Neuronal stem cell (in vitro differentiated cells): ENCODE measurements around the gene ZNF280A.
"Not testable (repeated sequence)": the region's sequence is repeated elsewhere in the genome, so short reads cannot be mapped to it uniquely, and the experiment has no call there.

Experiments used
- DNase-seq: peaks from one replicate; pipeline ENCODE4 v3.0.0-alpha.2; 2013; ENCODE audit warnings: low spot score
- H2AFZ ChIP-seq: one replicate; pipeline ENCODE4 v1.6.1; 2013; ENCODE audit warnings: mild to moderate bottlenecking, low read length, inconsistent platforms
- H2AK5ac ChIP-seq: 2 replicates; pipeline ENCODE4 v1.6.1; 2013; ENCODE audit warnings: low read depth, mild to moderate bottlenecking, inconsistent platforms, low read length, moderate library complexity, mixed read lengths
- H2BK120ac ChIP-seq: 2 replicates; pipeline ENCODE4 v1.6.1; 2013; ENCODE audit warnings: low read depth, mild to moderate bottlenecking, inconsistent platforms, low read length, moderate library complexity, mixed read lengths
- H2BK12ac ChIP-seq: one replicate; pipeline ENCODE4 v1.6.1; 2013; ENCODE audit warnings: low read length, inconsistent platforms
- H2BK15ac ChIP-seq: 2 replicates; pipeline ENCODE4 v1.6.1; 2013; ENCODE audit warnings: mild to moderate bottlenecking, low read length, inconsistent platforms, mixed read lengths
- H2BK5ac ChIP-seq: one replicate; pipeline ENCODE4 v1.6.1; 2013; ENCODE audit warnings: inconsistent platforms, mild to moderate bottlenecking, low read length, moderate library complexity
- H3K14ac ChIP-seq: one replicate; pipeline ENCODE4 v1.6.1; 2013; ENCODE audit warnings: low read length, inconsistent platforms
- H3K18ac ChIP-seq: 2 replicates; pipeline ENCODE4 v1.6.1; 2013; ENCODE audit warnings: low read length, inconsistent platforms
- H3K23ac ChIP-seq: 2 replicates; pipeline ENCODE4 v1.6.1; 2013; ENCODE audit warnings: low read depth, mild to moderate bottlenecking, mixed read lengths, low read length, inconsistent platforms; ENCODE audit not compliant: poor library complexity
- H3K27ac ChIP-seq: replicated peaks from 3 replicates; pipeline ENCODE4 v1.5.1; 2013; ENCODE audit warnings: low read length, inconsistent platforms
- H3K27me3 ChIP-seq, 3 experiments: 2 replicates each; pipeline ENCODE4 v1.6.1; 2013; ENCODE audit warnings: low read length in 3 of 3, mild to moderate bottlenecking in 2 of 3, inconsistent platforms in 1 of 3, low read depth in 1 of 3, mixed read lengths in 1 of 3, moderate library complexity in 1 of 3; ENCODE audit not compliant: control insufficient read depth in 3 of 3, insufficient read depth in 3 of 3
- H3K36me3 ChIP-seq, 2 donors: replicated peaks in 1 of 2; 2 replicates each; pipeline ENCODE4 v1.6.1; 2013; ENCODE audit warnings: low read length in 2 of 2; ENCODE audit not compliant: control insufficient read depth in 2 of 2, insufficient read depth in 2 of 2
- H3K4ac ChIP-seq: 2 replicates; pipeline ENCODE4 v1.6.1; 2013; ENCODE audit warnings: inconsistent platforms, mild to moderate bottlenecking, low read length, moderate library complexity
- H3K4me1 ChIP-seq, 2 donors: 1 replicate in 1 of 2; 2 replicates in 1 of 2; pipeline ENCODE4 v1.6.1; 2013; ENCODE audit warnings: low read length in 2 of 2, low read depth in 1 of 2; ENCODE audit not compliant: control insufficient read depth in 2 of 2, insufficient read depth in 1 of 2
- H3K4me2 ChIP-seq: one replicate; pipeline ENCODE4 v1.6.1; 2013; ENCODE audit warnings: mild to moderate bottlenecking, low read length, inconsistent platforms; ENCODE audit not compliant: insufficient read depth, poor library complexity, severe bottlenecking
- H3K4me3 ChIP-seq, 2 donors: 2 replicates each; pipeline ENCODE4 v1.5.1; 2013; ENCODE audit warnings: low read length in 2 of 2, mild to moderate bottlenecking in 2 of 2, inconsistent platforms in 1 of 2, moderate library complexity in 1 of 2
- H3K79me1 ChIP-seq: one replicate; pipeline ENCODE4 v1.6.1; 2013; ENCODE audit warnings: low read depth, mild to moderate bottlenecking, inconsistent platforms, low read length, moderate library complexity
- H3K9ac ChIP-seq: one replicate; pipeline ENCODE4 v1.6.1; 2013; ENCODE audit warnings: mild to moderate bottlenecking, low read depth, low read length, inconsistent platforms; ENCODE audit not compliant: poor library complexity
- H3K9me3 ChIP-seq, 2 donors: replicated peaks in 1 of 2; 2 replicates each; pipeline versions ENCODE3 to v1.6.1; 2013; ENCODE audit warnings: low read length in 2 of 2, mild to moderate bottlenecking in 2 of 2, inconsistent platforms in 1 of 2, low read depth in 1 of 2, mixed read lengths in 1 of 2, moderate library complexity in 1 of 2; ENCODE audit not compliant: control insufficient read depth in 2 of 2, insufficient read depth in 1 of 2
- H4K8ac ChIP-seq: one replicate; pipeline ENCODE4 v1.6.1; 2013; ENCODE audit warnings: low read depth, mild to moderate bottlenecking, inconsistent platforms, low read length, moderate library complexity
- H4K91ac ChIP-seq: one replicate; pipeline ENCODE4 v1.6.1; 2013; ENCODE audit warnings: low read length, low read depth, mild to moderate bottlenecking, inconsistent platforms; ENCODE audit not compliant: poor library complexity
- WGBS, 2 donors: extraction: QIAGEN DNeasy Blood & Tissue Kit; methylation state at CpG; one replicate each; pipeline ENCODE4 v1.1.7; 2013; ENCODE audit warnings: missing lambda C conversion rate in 2 of 2, mixed read lengths in 1 of 2; ENCODE audit not compliant: insufficient read length in 2 of 2, insufficient replicate concordance in 1 of 2; ENCODE audit errors: extremely low coverage in 2 of 2; 5-methylcytosine and 5-hydroxymethylcytosine counted together

ZNF280A gene

DNA sequence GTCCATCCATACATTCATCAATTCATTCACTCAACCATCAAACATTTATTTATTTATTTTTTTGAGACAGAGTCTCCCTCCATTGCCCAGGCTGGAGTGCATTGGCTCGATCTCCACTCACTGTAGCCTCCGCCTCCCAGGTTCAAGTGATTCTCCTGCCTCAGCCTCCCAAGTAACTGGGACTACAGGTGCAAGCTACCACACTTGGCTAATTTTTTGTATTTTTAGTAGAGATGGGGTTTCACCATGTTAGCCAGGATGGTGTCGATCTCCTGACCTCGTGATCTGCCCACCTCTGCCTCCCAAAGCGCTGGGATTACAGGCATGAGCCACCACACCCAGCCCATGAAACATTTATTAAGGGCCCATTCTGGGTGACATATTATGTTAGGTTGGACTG lies 49.0 kb downstream of the ZNF280A start:
- not testable (repeated sequence) for H3K4me1 ChIP-seq, H4K8ac ChIP-seq, H2BK5ac ChIP-seq, H2BK12ac ChIP-seq, H3K9ac ChIP-seq, H4K91ac ChIP-seq, H2BK120ac ChIP-seq, H3K9me3 ChIP-seq, H3K4me2 ChIP-seq, DNase-seq, H3K23ac ChIP-seq, H2AFZ ChIP-seq, H3K4ac ChIP-seq, H2BK15ac ChIP-seq, H3K14ac ChIP-seq, H2AK5ac ChIP-seq, H3K79me1 ChIP-seq, H3K27me3 ChIP-seq, H3K4me3 ChIP-seq, H3K27ac ChIP-seq, H3K18ac ChIP-seq, H3K36me3 ChIP-seq
- no CpG with 5 or more reads among the region's 5 CpGs for WGBS, 2 donors

- H4K8ac ChIP-seq = no peak overlapping the region
- no peak overlapping the region for H4K91ac ChIP-seq
- no peak overlapping the region for H2BK12ac ChIP-seq
- no peak overlapping the region for H3K9ac ChIP-seq
- no peak overlapping the region for H3K27ac ChIP-seq
- no peak overlapping the region for H3K4me2 ChIP-seq
- H3K27me3 ChIP-seq = no peaks in the 10 kb centered on the region
- H3K36me3 ChIP-seq = no peaks in the 10 kb centered on the region
- H2BK5ac ChIP-seq = no peak overlapping the region
- H3K79me1 ChIP-seq = no peaks in the 10 kb centered on the region
- no peak overlapping the region for H2AK5ac ChIP-seq
- no peak overlapping the region for H3K23ac ChIP-seq
- H3K14ac ChIP-seq = no peak overlapping the region
- no peak overlapping the region for H2BK15ac ChIP-seq
- whole genome bisulfite sequencing, 2 donors = no CpG with 5 or more reads among the region's 2 CpGs
- no peak overlapping the region for H2AFZ ChIP-seq
- no peak overlapping the region for H3K18ac ChIP-seq
- peaks cover under 1% of the 10 kb centered on the region in 2 donors for H3K4me1 ChIP-seq
- no peak overlapping the region for H3K4ac ChIP-seq
- no peak for DNase-seq
- H2BK120ac ChIP-seq = no peak overlapping the region
- peaks cover 0 to 3% of the 10 kb centered on the region in 2 donors for H3K9me3 ChIP-seq
- H3K4me3 ChIP-seq = no peak overlapping the region
Observed at GRCh38 chr22:22469527-22469926, 50.5 kb downstream of the ZNF280A start.

- not testable (repeated sequence) for H2BK12ac ChIP-seq, H3K79me1 ChIP-seq, H4K91ac ChIP-seq, H3K4me2 ChIP-seq, H3K9me3 ChIP-seq, H3K4ac ChIP-seq, H3K27me3 ChIP-seq, H3K27ac ChIP-seq, H3K4me1 ChIP-seq, H3K18ac ChIP-seq, H2AK5ac ChIP-seq, DNase-seq, H4K8ac ChIP-seq, H3K9ac ChIP-seq, H3K23ac ChIP-seq, H2BK5ac ChIP-seq, H2BK120ac ChIP-seq, H2AFZ ChIP-seq, H3K14ac ChIP-seq, H2BK15ac ChIP-seq, H3K36me3 ChIP-seq, H3K4me3 ChIP-seq
- WGBS, 2 donors = no CpG with 5 or more reads among the region's 11 CpGs
Observed at GRCh38 chr22:22468794-22469469, 51.1 kb downstream of the ZNF280A start.

- Histone ChIP-seq H3K14ac (no peak overlapping the region), H3K4ac (no peak overlapping the region), H4K8ac (no peak overlapping the region), H2BK12ac (no peak overlapping the region), H3K9ac (no peak overlapping the region), H3K23ac (no peak overlapping the region), H4K91ac (no peak overlapping the region), H2AFZ (no peak overlapping the region), H3K4me3 (no peak overlapping the region), H2AK5ac (no peak overlapping the region), H3K4me2 (no peak overlapping the region), H3K9me3 (peaks cover 0 to 3% of the 10 kb centered on the region in 2 donors), H3K27me3 (peaks cover 0 to 3% (median 0%) of the 10 kb centered on the region in 3 experiments), H3K36me3 (no peaks in the 10 kb centered on the region), H3K4me1 (no peaks in the 10 kb centered on the region), H2BK5ac (no peak overlapping the region), H3K18ac (no peak overlapping the region), H2BK15ac (no peak overlapping the region), H3K27ac (no peak overlapping the region), H2BK120ac (no peak overlapping the region), H3K79me1 (no peaks in the 10 kb centered on the region)
- no CpG with 5 or more reads among the region's 1 CpG for WGBS, 2 donors
- DNase-seq = no peak
Observed at GRCh38 chr22:22467112-22467511, 53.0 kb downstream of the ZNF280A start.
